HG02840 (cell line): ENCODE data around the gene DDX41.

ENCODE experiments used
- ATAC-seq: cut with Tn5 transposase; IDR thresholded peaks from one replicate; pipeline ENCODE4 v1.9.1; 2021; ENCODE audit warnings: mild to moderate bottlenecking, moderate library complexity, moderate number of reproducible peaks; ENCODE audit not compliant: unreplicated experiment, low FRiP score

DDX41 gene

GRCh38 chr5:177515580-177515979 is 1.2 kb downstream of the DDX41 start:
- ATAC-seq = no peak

GRCh38 chr5:177514541-177514940 is 2.2 kb downstream of the DDX41 start:
- ATAC-seq = no peak

GRCh38 chr5:177513500-177513899 is 3.3 kb downstream of the DDX41 start:
- ATAC-seq = no peak

- ATAC-seq = no peak
These were observed 3.9 kb downstream of the DDX41 start for GRCh38 chr5:177512736-177513380.

- no peak for ATAC-seq
These were observed 4.7 kb downstream of the DDX41 start for GRCh38 chr5:177511796-177512675.

- no peak for ATAC-seq
These were observed 5.6 kb downstream of the DDX41 start for GRCh38 chr5:177511181-177511580.

GRCh38 chr5:177510567-177511053 is 6.2 kb downstream of the DDX41 start:
- ATAC-seq = peak; percentile 37

- peak; percentile 33 for ATAC-seq
These were observed 6.7 kb downstream of the DDX41 start for GRCh38 chr5:177509991-177510566.

- no peak for ATAC-seq
These were observed 7.3 kb downstream of the DDX41 start, which contains the start of gene DOK3 for GRCh38 chr5:177509381-177509951. Gene DOK3, minus strand, starts transcription at chr5:177509826. Its CDS starts 286 bp downstream, at chr5:177509540.

GRCh38 chr5:177508837-177509236 is 7.9 kb downstream of the DDX41 start:
- ATAC-seq = no peak

GRCh38 chr5:177508221-177508611 is 8.5 kb downstream of the DDX41 start:
- no peak for ATAC-seq

- no peak for ATAC-seq
These were observed 9.1 kb downstream of the DDX41 start for GRCh38 chr5:177507596-177508220.

GRCh38 chr5:177507165-177507564 is 9.6 kb downstream of the DDX41 start:
- no peak for ATAC-seq

GRCh38 chr5:177505075-177505474 is 11.7 kb downstream of the DDX41 start:
- ATAC-seq = no peak

- ATAC-seq = no peak
These were observed 12.4 kb downstream of the DDX41 start for GRCh38 chr5:177504086-177505056.

GRCh38 chr5:177503351-177504085 is 13.2 kb downstream of the DDX41 start:
- no peak for ATAC-seq

GRCh38 chr5:177502886-177503285 is 13.9 kb downstream of the DDX41 start:
- no peak for ATAC-seq

- no peak for ATAC-seq
These were observed 14.7 kb downstream of the DDX41 start for GRCh38 chr5:177501874-177502678.
